Activated naive CD8-positive, alpha-beta T cell treated with anti-CD3 and anti-CD28 coated beads for 36 hours (primary cell): ENCODE data around the gene P2RX3. TPM values are rescaled to one million over a fixed set of nuclear protein-coding genes. Genes with fewer than 3 reads are reported as not detected.

Experiments
- DNase-seq: peaks from one replicate; pipeline ENCODE4 v3.0.0; 2021
- H3K27ac Mint-ChIP-seq: one replicate; pipeline ENCODE4 v1.8.0; 2022; ENCODE audit warnings: mild to moderate bottlenecking, moderate library complexity, mixed read lengths
- H3K27me3 Mint-ChIP-seq: one replicate; pipeline ENCODE4 v1.8.0; 2022; ENCODE audit warnings: mild to moderate bottlenecking, mixed read lengths
- H3K36me3 Mint-ChIP-seq: one replicate; pipeline ENCODE4 v1.8.0; 2021; ENCODE audit warnings: mild to moderate bottlenecking, mixed read lengths
- H3K4me1 Mint-ChIP-seq: one replicate; pipeline ENCODE4 v1.8.0; 2021; ENCODE audit warnings: mixed read lengths
- H3K4me3 Mint-ChIP-seq: one replicate; pipeline ENCODE4 v1.8.0; 2022; ENCODE audit warnings: mild to moderate bottlenecking, moderate library complexity, mixed read lengths
- H3K9me3 Mint-ChIP-seq: one replicate; pipeline ENCODE4 v1.8.0; 2022; ENCODE audit warnings: mixed read lengths
- total RNA-seq, 2 experiments: library from RNA; stranded (reverse); gene quantifications; one replicate each; pipeline ENCODE4 v1.2.3, GENCODE V29; 2021

P2RX3 gene
- total RNA-seq, 2 experiments from 2014 or later: not detected

DNA sequence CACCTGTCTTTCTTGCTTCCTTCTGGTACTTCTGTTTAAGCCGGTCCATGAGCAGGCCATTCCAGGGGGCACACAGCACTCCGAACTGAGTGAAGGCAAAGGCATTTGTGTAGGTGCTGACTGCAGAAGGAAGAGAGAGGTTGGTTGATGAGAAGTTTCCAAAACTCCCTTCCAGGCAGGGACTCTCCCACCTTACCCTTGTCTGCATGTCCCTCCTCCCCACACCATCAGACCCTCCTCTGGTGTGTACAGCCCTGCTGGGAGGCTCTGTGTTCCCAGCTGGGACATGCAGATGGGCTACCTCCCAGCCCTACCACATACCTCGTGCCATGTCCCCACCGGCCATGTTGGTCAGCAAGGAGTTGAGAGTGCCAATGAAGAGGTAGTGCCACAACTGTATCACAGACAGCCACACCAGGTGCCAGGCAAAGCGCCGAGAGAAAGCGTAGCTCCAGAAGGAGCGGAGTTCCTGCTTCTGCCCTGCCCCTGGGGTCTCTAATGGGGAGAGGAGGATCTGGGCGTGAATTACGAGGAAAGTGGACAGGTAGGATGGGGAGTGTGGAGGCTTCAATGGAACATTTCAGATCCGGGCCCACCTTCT lies 76.6 kb downstream of the P2RX3 start:
- H3K4me1 Mint-ChIP-seq: peaks cover 58% of the 10 kb centered on the region

DNA sequence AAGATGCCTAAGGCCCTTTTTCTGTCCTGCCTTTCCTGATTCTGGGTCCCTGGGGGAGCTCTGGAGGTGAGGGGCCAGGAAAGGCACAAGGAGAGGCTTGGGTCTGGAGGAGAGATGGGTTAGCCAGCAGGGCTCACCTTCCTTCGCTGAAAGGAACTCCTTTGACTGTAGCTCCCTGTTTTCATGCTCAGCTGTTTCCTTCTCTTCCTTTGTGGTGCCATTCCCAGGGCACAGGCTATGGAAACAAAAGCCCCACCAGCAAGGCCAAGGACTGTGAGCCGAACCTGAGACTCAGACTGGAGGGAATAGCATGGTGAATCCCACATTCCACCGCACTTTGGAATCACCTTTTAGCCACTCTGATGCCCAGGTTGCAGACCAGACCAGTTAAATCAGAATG lies 78.3 kb downstream of the P2RX3 start:
- Mint-ChIP-seq H3K27me3 (no peaks in the 10 kb centered on the region), H3K27ac (no peak overlapping the region), H3K4me1 (peaks cover 63% of the 10 kb centered on the region), H3K9me3 (no peaks in the 10 kb centered on the region), H3K36me3 (peaks cover 83% of the 10 kb centered on the region), H3K4me3 (no peak overlapping the region)
- DNase-seq: no peak

More for the DNA sequence above, 76.6 kb downstream of the P2RX3 start:
- no peak overlapping the region for H3K27ac Mint-ChIP-seq
- DNase-seq: no peak
- H3K4me3 Mint-ChIP-seq: no peak overlapping the region
- peaks cover 79% of the 10 kb centered on the region for H3K36me3 Mint-ChIP-seq
- H3K9me3 Mint-ChIP-seq: no peaks in the 10 kb centered on the region
- H3K27me3 Mint-ChIP-seq: no peaks in the 10 kb centered on the region

DNA sequence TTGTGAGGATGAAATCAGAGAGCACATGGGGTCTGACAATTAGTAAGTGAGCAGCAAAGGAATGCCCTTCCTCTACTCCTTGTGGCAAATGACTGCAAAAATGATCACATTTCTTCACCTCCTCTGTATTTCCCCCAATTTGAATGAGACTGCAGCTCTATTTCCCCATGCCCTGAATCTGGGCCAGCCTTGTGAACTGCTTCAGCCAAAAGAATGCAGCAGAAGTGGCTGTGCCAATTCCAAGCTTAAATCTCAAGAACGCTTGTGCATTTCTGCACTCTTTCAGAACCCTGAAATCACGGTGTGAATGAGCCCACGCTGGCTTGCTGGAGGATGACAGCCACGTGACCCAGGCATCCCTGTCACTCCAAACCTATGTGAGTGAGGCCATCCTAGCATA lies 78.9 kb downstream of the P2RX3 start:
- Mint-ChIP-seq H3K27ac (no peak overlapping the region), H3K4me1 (peaks cover 67% of the 10 kb centered on the region), H3K9me3 (no peaks in the 10 kb centered on the region), H3K4me3 (no peak overlapping the region), H3K27me3 (no peaks in the 10 kb centered on the region), H3K36me3 (peaks cover 86% of the 10 kb centered on the region)
- no peak for DNase-seq

DNA sequence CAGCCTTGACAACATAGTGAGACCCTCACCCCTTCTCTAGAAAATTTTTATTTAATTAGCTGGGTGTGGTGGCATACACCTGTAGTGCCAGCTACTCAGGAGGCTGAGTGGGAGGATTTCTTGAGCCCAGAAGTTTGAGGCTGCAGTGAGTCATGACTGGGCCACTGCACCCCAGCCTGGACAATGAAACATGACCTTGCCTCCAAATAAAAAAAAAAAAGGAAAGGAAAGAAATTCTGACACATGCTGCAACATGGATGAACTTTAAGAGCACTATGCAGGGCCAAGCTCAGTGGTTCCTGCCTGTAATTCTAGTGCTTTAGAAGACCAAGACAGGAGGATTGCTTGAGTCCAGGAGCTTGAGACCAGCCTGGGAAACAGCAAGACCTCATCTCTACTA lies 80.0 kb downstream of the P2RX3 start:
- peaks cover 75% of the 10 kb centered on the region for H3K4me1 Mint-ChIP-seq
- H3K36me3 Mint-ChIP-seq: peaks cover 90% of the 10 kb centered on the region
- H3K27ac Mint-ChIP-seq: no peak overlapping the region

DNA sequence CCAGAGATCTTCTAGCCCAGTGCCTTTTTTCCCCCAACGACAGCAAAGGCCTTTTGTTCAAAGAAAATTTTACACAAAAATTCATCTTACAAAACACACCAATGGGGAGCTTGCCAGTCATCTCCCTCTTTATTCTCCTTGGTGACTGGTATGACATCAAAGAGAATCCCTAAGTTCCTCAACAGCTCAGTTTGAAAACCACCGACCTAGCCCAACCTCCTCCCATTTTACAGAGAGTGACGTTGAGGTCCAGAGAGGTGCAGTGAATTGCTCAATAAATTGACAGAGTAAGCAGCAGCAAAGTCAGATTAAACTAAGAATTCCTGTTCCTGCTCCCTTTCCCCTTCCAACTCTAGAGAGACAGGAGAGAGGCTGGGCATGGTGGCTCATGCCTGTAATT lies 81.0 kb downstream of the P2RX3 start:
- Mint-ChIP-seq H3K4me3 (no peak overlapping the region), H3K36me3 (peaks cover 90% of the 10 kb centered on the region), H3K27me3 (no peaks in the 10 kb centered on the region), H3K27ac (no peak overlapping the region), H3K9me3 (no peaks in the 10 kb centered on the region), H3K4me1 (peaks cover 73% of the 10 kb centered on the region)
- DNase-seq: no peak

More for the DNA sequence above, 80.0 kb downstream of the P2RX3 start:
- DNase-seq: no peak
- Mint-ChIP-seq H3K9me3 (no peaks in the 10 kb centered on the region), H3K4me3 (no peak overlapping the region), H3K27me3 (no peaks in the 10 kb centered on the region)

DNA sequence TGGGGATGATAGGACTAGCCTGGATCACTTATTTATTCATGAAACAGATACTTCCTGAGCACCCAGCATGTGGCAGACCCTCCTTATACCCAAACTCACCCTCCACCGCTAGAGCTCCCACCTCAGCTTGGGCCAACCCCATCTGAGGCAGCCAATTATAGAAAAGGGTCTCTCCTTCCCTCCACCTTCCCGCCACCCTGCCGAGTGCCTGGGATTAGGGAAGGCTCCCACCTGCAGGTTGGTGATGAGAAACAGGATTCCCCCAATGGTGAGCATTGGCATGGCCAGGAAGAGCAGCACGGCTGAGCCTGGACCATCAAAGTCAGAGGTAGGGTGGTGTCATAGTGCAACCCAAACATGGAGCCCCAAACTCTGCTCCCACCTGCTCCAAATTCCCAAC lies 82.9 kb downstream of the P2RX3 start:
- H3K9me3 Mint-ChIP-seq: no peaks in the 10 kb centered on the region
- no peak for DNase-seq
- peaks cover 65% of the 10 kb centered on the region for H3K4me1 Mint-ChIP-seq
- H3K36me3 Mint-ChIP-seq: peaks cover 94% of the 10 kb centered on the region
- peak overlapping the region; percentile 20 for H3K27ac Mint-ChIP-seq
- no peaks in the 10 kb centered on the region for H3K27me3 Mint-ChIP-seq
- H3K4me3 Mint-ChIP-seq: no peak overlapping the region

DNA sequence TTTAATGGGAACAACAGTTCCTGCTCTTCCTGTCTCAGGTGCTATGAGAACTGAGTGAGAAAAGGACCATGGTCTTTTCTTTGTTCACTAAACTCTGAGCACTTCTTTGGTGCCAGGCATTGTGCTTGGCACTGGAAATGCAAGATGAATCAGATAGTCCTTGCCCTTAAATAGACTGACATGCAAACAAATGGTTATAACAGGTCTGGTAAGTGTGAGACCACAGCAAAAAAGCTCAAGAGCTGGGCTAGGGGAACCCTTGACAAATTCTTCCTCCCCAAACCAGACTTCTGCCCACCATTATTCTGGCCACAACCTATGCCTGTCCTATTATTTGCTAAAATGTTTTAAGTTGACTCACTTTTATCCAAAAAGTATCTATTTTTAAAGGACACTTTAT lies 83.7 kb downstream of the P2RX3 start:
- Mint-ChIP-seq H3K27me3 (no peaks in the 10 kb centered on the region), H3K27ac (no peak overlapping the region), H3K9me3 (no peaks in the 10 kb centered on the region), H3K36me3 (peaks cover 95% of the 10 kb centered on the region), H3K4me3 (no peak overlapping the region), H3K4me1 (peaks cover 57% of the 10 kb centered on the region)
- no peak for DNase-seq

Other genes with a start within 250 kb of the P2RX3 start
- not detected for gene LRRC55, start 156.4 kb upstream of the P2RX3 start, total RNA-seq
- not detected for gene APLNR, start 101.1 kb upstream of the P2RX3 start, total RNA-seq
- gene TNKS1BP1, start 13.4 kb upstream of the P2RX3 start, total RNA-seq: 10 to 100 TPM; 20.8 to 22.1 TPM
- 100 to 1,000 TPM; 318 to 332 TPM for gene SSRP1, start 2.5 kb upstream of the P2RX3 start, total RNA-seq
- not detected for gene PRG3, start 42.8 kb downstream of the P2RX3 start, total RNA-seq
- gene PRG2, start 52.3 kb downstream of the P2RX3 start, total RNA-seq: 1 to 10 TPM in 1 of 2 experiments, under 1 TPM in 1; 0.54 to 2.1 TPM
- gene SLC43A3, start 88.8 kb downstream of the P2RX3 start, total RNA-seq: 100 to 1,000 TPM; 331 to 348 TPM
- under 1 TPM; 0.43 to 0.44 TPM for gene RTN4RL2, start 122.2 kb downstream of the P2RX3 start, total RNA-seq
- gene SLC43A1, start 177.3 kb downstream of the P2RX3 start, total RNA-seq: 10 to 100 TPM; 36.8 to 37.1 TPM
- 100 to 1,000 TPM; 134 to 137 TPM for gene TIMM10, start 192.4 kb downstream of the P2RX3 start, total RNA-seq
- gene SMTNL1, start 199.2 kb downstream of the P2RX3 start, total RNA-seq: not detected
- gene UBE2L6, start 229.3 kb downstream of the P2RX3 start, total RNA-seq: 100 to 1,000 TPM; 200 to 208 TPM